Caco-2 (cell line): Measurements from ENCODE around the gene CCDC9. TPM values are rescaled to one million over a fixed set of nuclear protein-coding genes. Genes with fewer than 3 reads are reported as not detected.

Experiments
- BruUV-seq: library from RNA; stranded (reverse); fragments of 400-500 nt; replicated peaks from 2 replicates; lab custom pipeline; 2021; lab: Mats Ljungman, UMichigan
- CTCF ChIA-PET: fragments of 300-600 bp; sonication (Branson Sonifier 250); formaldehyde crosslinking; loops from one replicate; lab custom pipeline; 2022; ENCODE audit warnings: antibody characterized with exemption; lab: Charles Lee
- POLR2A ChIA-PET: fragments of 300-600 bp; sonication (Branson Sonifier 250); formaldehyde crosslinking; loops from one replicate; lab custom pipeline; 2022; ENCODE audit warnings: antibody characterized with exemption; lab: Charles Lee
- DNase-seq, 2 experiments: peaks; one replicate each; pipeline versions ENCODE4 v3.0.0 to v3.0.0-alpha.2; 2020 to 2022
- H3K27me3 ChIP-seq: replicated peaks from 2 replicates; pipeline ENCODE4 v1.6.0; 2011; ENCODE audit warnings: low read length; ENCODE audit not compliant: control insufficient read depth, insufficient read depth
- H3K36me3 ChIP-seq: 2 replicates; pipeline ENCODE4 v1.5.1; 2011; ENCODE audit warnings: low read length; ENCODE audit not compliant: control insufficient read depth, insufficient read depth
- H3K4me1 ChIP-seq: fragments of 250-450 bp; sonication (Bioruptor Pico); 2 replicates; pipeline ENCODE4 v1.5.1; 2020; ENCODE audit warnings: mild to moderate bottlenecking
- H3K4me3 ChIP-seq: 2 replicates; pipeline ENCODE4 v1.5.1; 2011; ENCODE audit warnings: low read depth, mild to moderate bottlenecking, control low read depth, low read length
- H3K9me3 ChIP-seq: fragments of 250-450 bp; sonication (Bioruptor Pico); 2 replicates; pipeline ENCODE4 v1.5.1; 2020; ENCODE audit warnings: mild to moderate bottlenecking, moderate library complexity
- H3K27ac Mint-ChIP-seq: one replicate; pipeline ENCODE4 v1.8.0; 2022; ENCODE audit warnings: mixed read lengths; ENCODE audit not compliant: unreplicated experiment
- H3K27me3 Mint-ChIP-seq: one replicate; pipeline ENCODE4 v1.8.0; 2022; ENCODE audit warnings: mixed read lengths; ENCODE audit not compliant: insufficient read depth, unreplicated experiment
- H3K36me3 Mint-ChIP-seq: one replicate; pipeline ENCODE4 v1.8.0; 2022; ENCODE audit warnings: mild to moderate bottlenecking, mixed read lengths; ENCODE audit not compliant: insufficient read depth, unreplicated experiment
- H3K4me1 Mint-ChIP-seq: one replicate; pipeline ENCODE4 v1.8.0; 2022; ENCODE audit warnings: low read depth, mixed read lengths; ENCODE audit not compliant: unreplicated experiment
- H3K4me3 Mint-ChIP-seq: one replicate; pipeline ENCODE4 v1.8.0; 2022; ENCODE audit warnings: mild to moderate bottlenecking, moderate library complexity, mixed read lengths; ENCODE audit not compliant: unreplicated experiment
- H3K9me3 Mint-ChIP-seq: one replicate; pipeline ENCODE4 v1.8.0; 2022; ENCODE audit warnings: mixed read lengths; ENCODE audit not compliant: unreplicated experiment
- CTCF ChIP-seq, 2 experiments: fragments of 200-600 bp in 1 of 2; IDR thresholded peaks; 1 replicate in 1 of 2; 2 replicates in 1 of 2; pipeline versions ENCODE4 v1.5.1 to v1.8.0; 2011 to 2022; ENCODE audit warnings: antibody characterized with exemption in 1 of 2, control low read depth in 1 of 2, inconsistent platforms in 1 of 2, low read depth in 1 of 2, low read length in 1 of 2, mild to moderate bottlenecking in 1 of 2, moderate library complexity in 1 of 2; ENCODE audit not compliant: insufficient read depth in 1 of 2, severe bottlenecking in 1 of 2, unreplicated experiment in 1 of 2
- intact Hi-C: fragments of 100-400 bp; cut with micrococcal nuclease; formaldehyde crosslinking; loops from one replicate; pipeline ENCODE4 v1.10.0; 2022; ENCODE audit not compliant: unreplicated experiment
- total RNA-seq: library from RNA; stranded (reverse); gene quantifications from 2 replicates; pipeline ENCODE4 v1.2.3, GENCODE V29; 2022

Gene CCDC9
- total RNA-seq, 1 experiment from 2014 or later = 43.1 TPM

GRCh38 chr19:47257411-47258169, 1.3 kb downstream of the CCDC9 start:
- no peak for TF ChIP-seq CTCF (IDR thresholded peaks at IDR 0.05; ENCODE audit: insufficient read depth in 1 of 2, low read depth in 1 of 2, low read length in 1 of 2, severe bottlenecking in 1 of 2, unreplicated experiment in 1 of 2)
- DNase-seq = no peak
- Mint-ChIP-seq H3K36me3 (peaks cover 59% of the 10 kb centered on the region), H3K4me1 (peaks cover 14% of the 10 kb centered on the region), H3K9me3 (no peaks in the 10 kb centered on the region), H3K4me3 (peak overlapping the region; percentile 92), H3K27ac (peak overlapping the region; percentile 96), H3K27me3 (no peaks in the 10 kb centered on the region)
- TSS peak; percentile 74 for BruUV-seq
- Histone ChIP-seq H3K27me3 (no peaks in the 10 kb centered on the region), H3K36me3 (peaks cover 3% of the 10 kb centered on the region), H3K4me1 (peaks cover 22% of the 10 kb centered on the region), H3K9me3 (no peaks in the 10 kb centered on the region), H3K4me3 (peak overlapping the region; percentile 55)
- intact Hi-C loops = loop anchor here (1.0 to 10.0 kb wide), 2 partner anchors 16 to 393 kb away; partner anchors contain the start of gene ARHGAP35
- POLR2A ChIA-PET = interaction anchor here (2.4 to 2.6 kb wide), 4 partner anchors 13 to 144 kb away, joined by 12 to 71 read pairs (median 37); partner anchors contain the start of genes DHX34, INAFM1 and ZC3H4
- CTCF ChIA-PET = interaction anchor here (1.0 to 2.3 kb wide), 5 partner anchors 13 to 171 kb away, joined by 4 to 64 read pairs (median 5); no protein-coding TSS in a partner anchor

GRCh38 chr19:47258434-47258833, 2.1 kb downstream of the CCDC9 start:
- peaks cover 65% of the 10 kb centered on the region for H3K36me3 Mint-ChIP-seq
- TF ChIP-seq CTCF (IDR thresholded peaks at IDR 0.05; ENCODE audit: insufficient read depth in 1 of 2, low read depth in 1 of 2, low read length in 1 of 2, severe bottlenecking in 1 of 2, unreplicated experiment in 1 of 2) = no peak
- intact Hi-C loops = loop anchor here (10.0 kb wide), 1 partner anchor 394 kb away; the partner anchor contains the start of gene ARHGAP35
- H3K36me3 ChIP-seq = peaks cover 3% of the 10 kb centered on the region
- H3K27me3 Mint-ChIP-seq = no peaks in the 10 kb centered on the region
- DNase-seq = no peak
- H3K9me3 ChIP-seq = no peaks in the 10 kb centered on the region
- peak overlapping the region; percentile 55 for H3K4me3 ChIP-seq
- POLR2A ChIA-PET = no interaction called here
- no TSS peak for BruUV-seq
- peak overlapping the region; percentile 96 for H3K27ac Mint-ChIP-seq
- CTCF ChIA-PET = no interaction called here
- H3K4me1 ChIP-seq = peaks cover 22% of the 10 kb centered on the region
- H3K27me3 ChIP-seq = no peaks in the 10 kb centered on the region
- no peaks in the 10 kb centered on the region for H3K9me3 Mint-ChIP-seq
- H3K4me1 Mint-ChIP-seq = peaks cover 14% of the 10 kb centered on the region
- peak overlapping the region; percentile 92 for H3K4me3 Mint-ChIP-seq

- TF ChIP-seq CTCF (IDR thresholded peaks at IDR 0.05; ENCODE audit: insufficient read depth in 1 of 2, low read depth in 1 of 2, low read length in 1 of 2, severe bottlenecking in 1 of 2, unreplicated experiment in 1 of 2) = no peak
- peaks cover 65% of the 10 kb centered on the region for H3K36me3 Mint-ChIP-seq
- ChIA-PET CTCF (no interaction called here), POLR2A (no interaction called here)
- Histone ChIP-seq H3K27me3 (no peaks in the 10 kb centered on the region), H3K36me3 (peaks cover 3% of the 10 kb centered on the region), H3K4me3 (no peak overlapping the region), H3K4me1 (peaks cover 22% of the 10 kb centered on the region), H3K9me3 (no peaks in the 10 kb centered on the region)
- H3K4me1 Mint-ChIP-seq = peaks cover 14% of the 10 kb centered on the region
- no TSS peak for BruUV-seq
- intact Hi-C loops = loop anchor here (10.0 kb wide), 1 partner anchor 394 kb away; the partner anchor contains the start of gene ARHGAP35
- H3K27me3 Mint-ChIP-seq = no peaks in the 10 kb centered on the region
- peak overlapping the region; percentile 92 for H3K4me3 Mint-ChIP-seq
- H3K9me3 Mint-ChIP-seq = no peaks in the 10 kb centered on the region
- H3K27ac Mint-ChIP-seq = peak overlapping the region; percentile 96
- no peak for DNase-seq
Measured at GRCh38 chr19:47258895-47259555, 2.7 kb downstream of the CCDC9 start.
